Measurements from ENCODE around the gene PLXNA3.

PLXNA3 gene

DNA sequence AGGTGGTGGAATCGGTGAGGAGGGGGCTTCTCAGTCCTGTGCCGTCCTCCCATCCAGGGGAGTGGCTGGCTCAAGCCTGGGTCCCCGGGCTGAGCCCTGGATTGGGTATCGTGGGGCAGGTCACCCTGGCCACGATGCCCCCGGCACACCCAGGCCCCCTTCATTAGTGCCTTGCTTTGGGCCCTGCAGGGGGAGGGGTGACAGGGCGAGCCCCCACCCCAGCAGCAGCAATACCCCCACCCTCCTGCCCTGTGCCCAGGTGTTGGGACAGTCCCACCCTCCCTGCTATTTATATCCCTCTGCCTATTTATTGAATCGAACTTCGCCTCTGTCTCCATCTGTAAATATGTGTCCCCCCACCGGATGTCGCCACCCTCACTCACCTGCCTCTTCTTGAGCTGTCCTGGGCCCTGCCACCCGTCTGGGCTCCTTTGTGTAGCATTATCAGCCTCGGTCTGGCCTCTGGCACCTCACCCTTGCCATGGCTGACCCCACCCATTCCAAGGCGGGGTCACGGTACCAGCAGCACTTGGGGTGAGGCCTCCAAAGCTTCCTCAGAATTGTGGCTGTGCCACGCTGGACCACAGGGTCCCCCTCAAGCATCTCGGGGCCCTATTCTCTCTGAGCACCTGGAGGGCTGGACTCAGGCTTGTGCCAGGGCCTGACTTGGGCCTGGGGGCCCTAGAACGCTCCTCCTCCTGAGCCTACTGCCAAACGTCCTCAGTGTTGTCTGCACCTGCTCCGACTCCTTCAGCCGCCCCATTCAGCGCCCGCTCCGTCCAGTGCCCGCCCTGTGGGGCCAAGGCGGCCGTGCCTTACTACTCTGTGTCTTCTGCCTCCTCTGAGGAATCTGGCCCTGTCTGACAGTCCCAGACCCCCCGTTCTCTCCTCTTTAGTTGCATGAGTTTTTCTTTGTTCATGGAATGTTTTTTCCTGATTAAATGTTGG lies 14.9 kb downstream of the PLXNA3 start:
- no peak overlapping the region for H3K27ac ChIP-seq (ENCODE audit: low read depth, low read length)
- H3K9ac ChIP-seq (ENCODE audit: low read length in 5 of 5): no peak overlapping the region
- peaks cover 0 to 2% (median 1%) of the 10 kb centered on the region in 5 donors for H3K4me1 ChIP-seq (ENCODE audit: control insufficient read depth in 5 of 5, insufficient read depth in 5 of 5, low read length in 5 of 5)
- H3K27me3 ChIP-seq (ENCODE audit: control insufficient read depth in 5 of 5, insufficient read depth in 4 of 5, low read length in 5 of 5): peaks cover 0 to 8% (median 3%) of the 10 kb centered on the region in 5 donors
- peaks cover 0 to 54% (median 44%) of the 10 kb centered on the region in 5 donors for H3K36me3 ChIP-seq (ENCODE audit: control insufficient read depth in 5 of 5, insufficient read depth in 5 of 5, low read length in 5 of 5)
- H3K4me3 ChIP-seq (ENCODE audit: low read depth in 1 of 5, low read length in 5 of 5): no peak overlapping the region
- H3K9me3 ChIP-seq (ENCODE audit: control insufficient read depth in 5 of 5, low read length in 5 of 5): no peaks in the 10 kb centered on the region

DNA sequence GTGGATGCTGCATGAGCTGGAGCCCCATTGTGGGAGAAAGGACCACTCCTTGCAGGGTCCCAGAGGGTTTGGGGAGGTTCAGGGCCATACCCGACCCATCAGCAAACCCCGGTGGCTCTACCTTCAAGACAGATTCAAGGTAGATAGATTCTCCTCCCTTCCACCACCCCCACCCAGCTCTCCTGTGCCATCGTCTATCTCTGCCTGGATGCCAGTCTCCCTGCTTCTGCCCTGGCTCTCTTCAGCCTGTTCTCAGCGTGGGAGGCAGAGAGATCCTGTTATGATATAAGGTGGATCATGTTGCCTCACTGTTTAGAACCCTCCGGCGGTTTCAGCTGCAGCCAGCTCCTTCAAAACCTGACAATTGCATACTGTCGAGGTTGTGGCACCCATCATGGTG lies 15.6 kb downstream of the PLXNA3 start:
- Histone ChIP-seq H3K36me3 (ENCODE audit: control insufficient read depth in 5 of 5, insufficient read depth in 5 of 5, low read length in 5 of 5) (peaks cover 0 to 47% (median 36%) of the 10 kb centered on the region in 5 donors), H3K27ac (ENCODE audit: low read depth, low read length) (no peak overlapping the region), H3K9me3 (ENCODE audit: control insufficient read depth in 5 of 5, low read length in 5 of 5) (no peaks in the 10 kb centered on the region), H3K4me3 (ENCODE audit: low read depth in 1 of 5, low read length in 5 of 5) (no peak overlapping the region), H3K27me3 (ENCODE audit: control insufficient read depth in 5 of 5, insufficient read depth in 4 of 5, low read length in 5 of 5) (peaks cover 0 to 8% (median 3%) of the 10 kb centered on the region in 5 donors), H3K4me1 (ENCODE audit: control insufficient read depth in 5 of 5, insufficient read depth in 5 of 5, low read length in 5 of 5) (peaks cover 0 to 6% (median 6%) of the 10 kb centered on the region in 5 donors), H3K9ac (ENCODE audit: low read length in 5 of 5) (no peak overlapping the region)

DNA sequence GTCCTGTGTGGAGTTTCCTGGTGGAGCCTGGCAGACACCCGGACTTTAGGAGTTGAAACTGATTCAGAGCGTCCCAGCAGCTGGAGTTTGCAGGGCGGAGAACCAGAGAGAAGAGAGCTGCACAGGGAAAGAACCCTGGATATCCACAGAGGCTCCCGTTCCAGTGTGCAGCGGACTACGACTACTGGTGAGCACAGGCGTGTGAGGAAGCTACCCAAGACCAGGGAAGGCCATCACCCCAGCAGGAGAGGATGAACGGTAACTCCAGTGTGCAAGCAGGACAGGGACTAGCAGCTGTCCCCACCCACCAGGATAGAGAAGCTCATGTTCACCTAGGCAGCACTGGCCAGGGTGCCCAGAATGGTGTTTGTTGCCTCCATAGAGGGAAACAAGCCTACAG lies 18.7 kb downstream of the PLXNA3 start:
- Histone ChIP-seq H3K9ac (ENCODE audit: low read length in 5 of 5) (no peak overlapping the region), H3K36me3 (ENCODE audit: control insufficient read depth in 5 of 5, insufficient read depth in 5 of 5, low read length in 5 of 5) (peaks cover 0 to 16% (median 7%) of the 10 kb centered on the region in 5 donors), H3K27me3 (ENCODE audit: control insufficient read depth in 5 of 5, insufficient read depth in 4 of 5, low read length in 5 of 5) (peaks cover 0 to 10% (median 6%) of the 10 kb centered on the region in 5 donors), H3K27ac (ENCODE audit: low read depth, low read length) (no peak overlapping the region), H3K4me3 (ENCODE audit: low read depth in 1 of 5, low read length in 5 of 5) (no peak overlapping the region), H3K4me1 (ENCODE audit: control insufficient read depth in 5 of 5, insufficient read depth in 5 of 5, low read length in 5 of 5) (peaks cover 0 to 12% (median 11%) of the 10 kb centered on the region in 5 donors), H3K9me3 (ENCODE audit: control insufficient read depth in 5 of 5, low read length in 5 of 5) (no peaks in the 10 kb centered on the region)

DNA sequence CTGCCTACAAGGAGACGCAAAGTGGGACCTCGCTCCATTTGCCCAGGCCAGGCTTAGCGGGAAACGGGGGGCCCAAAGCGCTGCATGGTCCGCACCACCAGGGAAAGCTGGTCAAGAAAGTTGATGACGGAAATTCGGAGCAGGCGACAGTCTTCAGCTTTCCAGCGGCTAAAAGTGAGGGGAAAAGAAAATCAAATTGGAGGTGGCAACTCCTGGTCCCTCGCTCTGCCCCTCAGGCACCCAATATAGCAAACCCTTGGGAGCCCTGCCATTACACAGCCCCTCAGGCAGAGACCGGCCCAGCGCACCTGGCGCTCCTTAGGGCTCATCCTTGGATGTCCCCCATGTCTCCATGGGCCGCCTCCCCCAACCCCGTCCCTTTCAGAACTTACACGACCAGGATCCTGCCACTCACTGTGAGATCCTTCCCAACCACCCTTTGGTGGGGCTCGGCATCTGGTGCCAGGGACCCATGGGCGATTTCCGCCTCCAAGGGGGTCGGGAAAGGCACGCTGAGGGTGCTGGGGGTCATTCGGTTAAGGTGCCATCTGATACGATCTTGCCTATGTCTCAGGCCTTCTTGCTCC lies 19.9 kb downstream of the PLXNA3 start:
- H3K4me3 ChIP-seq (ENCODE audit: low read depth in 1 of 5, low read length in 5 of 5): peak overlapping the region; percentile 38 to 72 (median 59)
- no peaks in the 10 kb centered on the region for H3K9me3 ChIP-seq (ENCODE audit: control insufficient read depth in 5 of 5, low read length in 5 of 5)
- peak overlapping the region in 1 of 5 donors; percentile 52 for H3K9ac ChIP-seq (ENCODE audit: low read length in 5 of 5)
- H3K4me1 ChIP-seq (ENCODE audit: control insufficient read depth in 5 of 5, insufficient read depth in 5 of 5, low read length in 5 of 5): peaks cover 0 to 12% (median 11%) of the 10 kb centered on the region in 5 donors
- H3K36me3 ChIP-seq (ENCODE audit: control insufficient read depth in 5 of 5, insufficient read depth in 5 of 5, low read length in 5 of 5): peaks cover 0 to 4% (median 2%) of the 10 kb centered on the region in 5 donors
- peak overlapping the region; percentile 70 for H3K27ac ChIP-seq (ENCODE audit: low read depth, low read length)
- H3K27me3 ChIP-seq (ENCODE audit: control insufficient read depth in 5 of 5, insufficient read depth in 4 of 5, low read length in 5 of 5): peaks cover 0 to 13% (median 6%) of the 10 kb centered on the region in 5 donors

- Histone ChIP-seq H3K27me3 (ENCODE audit: control insufficient read depth in 5 of 5, insufficient read depth in 4 of 5, low read length in 5 of 5) (peaks cover 0 to 14% (median 6%) of the 10 kb centered on the region in 5 donors), H3K9ac (ENCODE audit: low read length in 5 of 5) (peak within 1 kb of the TSS in 4 of 5 donors; percentile 47 to 66 (median 60))
Measured at GRCh38 chrX:154478728-154479622, 20.9 kb downstream of the PLXNA3 start, which contains the start of gene LAGE3. Gene LAGE3 (minus strand): TSS chrX:154479281. CDS start chrX:154478915, 366 bp downstream.

GRCh38 chrX:154481195-154481594 lies 23.1 kb downstream of the PLXNA3 start:
- Histone ChIP-seq H3K9ac (ENCODE audit: low read length in 5 of 5) (no peak overlapping the region), H3K4me1 (ENCODE audit: control insufficient read depth in 5 of 5, insufficient read depth in 5 of 5, low read length in 5 of 5) (peaks cover 0 to 30% (median 23%) of the 10 kb centered on the region in 5 donors), H3K27ac (ENCODE audit: low read depth, low read length) (no peak overlapping the region), H3K9me3 (ENCODE audit: control insufficient read depth in 5 of 5, low read length in 5 of 5) (peaks cover 0 to 3% (median 0%) of the 10 kb centered on the region in 5 donors), H3K4me3 (ENCODE audit: low read depth in 1 of 5, low read length in 5 of 5) (no peak overlapping the region), H3K36me3 (ENCODE audit: control insufficient read depth in 5 of 5, insufficient read depth in 5 of 5, low read length in 5 of 5) (peaks cover 0 to 11% (median 6%) of the 10 kb centered on the region in 5 donors), H3K27me3 (ENCODE audit: control insufficient read depth in 5 of 5, insufficient read depth in 4 of 5, low read length in 5 of 5) (peaks cover 0 to 13% (median 6%) of the 10 kb centered on the region in 5 donors)

More at GRCh38 chrX:154478728-154479622, 20.9 kb downstream of the PLXNA3 start, which contains the start of gene LAGE3:
- Histone ChIP-seq H3K4me3 (ENCODE audit: low read depth in 1 of 5, low read length in 5 of 5) (peak within 1 kb of the TSS; percentile 48 to 72 (median 59)), H3K4me1 (ENCODE audit: control insufficient read depth in 5 of 5, insufficient read depth in 5 of 5, low read length in 5 of 5) (peaks cover 0 to 12% (median 11%) of the 10 kb centered on the region in 5 donors), H3K36me3 (ENCODE audit: control insufficient read depth in 5 of 5, insufficient read depth in 5 of 5, low read length in 5 of 5) (peaks cover 0 to under 1% (median 0%) of the 10 kb centered on the region in 5 donors), H3K27ac (ENCODE audit: low read depth, low read length) (peak within 1 kb of the TSS; percentile 70), H3K9me3 (ENCODE audit: control insufficient read depth in 5 of 5, low read length in 5 of 5) (no peaks in the 10 kb centered on the region)

- H3K9ac ChIP-seq (ENCODE audit: low read length in 5 of 5): no peak overlapping the region
- peaks cover 0 to 10% (median 3%) of the 10 kb centered on the region in 5 donors for H3K27me3 ChIP-seq (ENCODE audit: control insufficient read depth in 5 of 5, insufficient read depth in 4 of 5, low read length in 5 of 5)
- H3K4me3 ChIP-seq (ENCODE audit: low read depth in 1 of 5, low read length in 5 of 5): no peak overlapping the region
- peaks cover 0 to 34% (median 26%) of the 10 kb centered on the region in 5 donors for H3K4me1 ChIP-seq (ENCODE audit: control insufficient read depth in 5 of 5, insufficient read depth in 5 of 5, low read length in 5 of 5)
- H3K36me3 ChIP-seq (ENCODE audit: control insufficient read depth in 5 of 5, insufficient read depth in 5 of 5, low read length in 5 of 5): peaks cover 0 to 11% (median 6%) of the 10 kb centered on the region in 5 donors
- H3K9me3 ChIP-seq (ENCODE audit: control insufficient read depth in 5 of 5, low read length in 5 of 5): peaks cover 0 to 3% (median 0%) of the 10 kb centered on the region in 5 donors
- no peak overlapping the region for H3K27ac ChIP-seq (ENCODE audit: low read depth, low read length)
Measured at GRCh38 chrX:154481911-154482601, 24.0 kb downstream of the PLXNA3 start.

GRCh38 chrX:154482786-154483185 lies 24.7 kb downstream of the PLXNA3 start:
- H3K36me3 ChIP-seq (ENCODE audit: control insufficient read depth in 5 of 5, insufficient read depth in 5 of 5, low read length in 5 of 5): peaks cover 0 to 16% (median 6%) of the 10 kb centered on the region in 5 donors
- no peak overlapping the region for H3K27ac ChIP-seq (ENCODE audit: low read depth, low read length)

More at GRCh38 chrX:154482786-154483185, 24.7 kb downstream of the PLXNA3 start:
- Histone ChIP-seq H3K9ac (ENCODE audit: low read length in 5 of 5) (no peak overlapping the region), H3K4me1 (ENCODE audit: control insufficient read depth in 5 of 5, insufficient read depth in 5 of 5, low read length in 5 of 5) (peaks cover 0 to 40% (median 28%) of the 10 kb centered on the region in 5 donors), H3K4me3 (ENCODE audit: low read depth in 1 of 5, low read length in 5 of 5) (no peak overlapping the region), H3K9me3 (ENCODE audit: control insufficient read depth in 5 of 5, low read length in 5 of 5) (peaks cover 0 to 3% (median 0%) of the 10 kb centered on the region in 5 donors), H3K27me3 (ENCODE audit: control insufficient read depth in 5 of 5, insufficient read depth in 4 of 5, low read length in 5 of 5) (peaks cover 0 to 11% (median 5%) of the 10 kb centered on the region in 5 donors)

Data from subcutaneous abdominal adipose tissue (tissue), 5 donors.